Stimulated activated CD8-positive, alpha-beta memory T cell treated with anti-CD3 and anti-CD28 coated beads, Interleukin-2, amount 100 ng/mL, for 1 hour (primary cell): ENCODE results near the gene GOLGA3.
"Not testable (repeated sequence)": the region's sequence is repeated elsewhere in the genome, so short reads cannot be mapped to it uniquely, and the experiment has no call there.

ENCODE experiments used
- DNase-seq, 2 donors: peaks; one replicate each; pipeline ENCODE4 v3.0.0-alpha.2; 2020; ENCODE audit warnings: low read depth in 2 of 2

Gene GOLGA3

DNA sequence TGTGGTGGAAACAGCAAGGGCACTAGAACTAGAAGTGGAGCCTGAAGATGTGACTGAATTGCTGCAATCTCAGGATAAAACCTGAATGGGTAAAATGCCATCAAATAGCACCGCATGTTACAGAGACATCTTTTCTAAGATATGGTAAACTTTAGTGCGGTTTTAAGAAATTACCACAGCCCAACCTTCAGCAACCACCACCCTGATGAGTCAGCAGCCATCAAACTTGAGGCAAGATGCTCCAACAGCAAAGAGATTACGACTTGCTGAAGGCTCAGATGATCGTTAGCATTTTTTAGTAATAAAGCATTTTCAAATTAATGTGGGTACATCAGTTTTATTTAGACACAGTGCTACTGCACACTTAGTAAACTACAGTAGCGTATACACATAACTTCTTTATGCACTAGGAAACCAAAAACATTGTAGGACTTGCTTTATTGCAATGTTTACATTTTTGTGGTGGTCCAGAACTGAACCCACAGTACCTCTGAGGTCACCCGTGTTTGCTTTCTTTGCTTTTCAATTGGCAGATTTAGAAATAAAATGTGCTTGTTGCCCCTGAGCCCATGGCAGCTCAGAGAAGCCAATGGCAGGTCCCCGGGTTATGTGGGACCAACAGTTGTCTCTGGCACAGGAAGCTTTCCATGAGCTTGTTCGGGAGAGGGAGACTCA lies 15.9 kb downstream of the GOLGA3 start:
- no peak for DNase-seq

DNA sequence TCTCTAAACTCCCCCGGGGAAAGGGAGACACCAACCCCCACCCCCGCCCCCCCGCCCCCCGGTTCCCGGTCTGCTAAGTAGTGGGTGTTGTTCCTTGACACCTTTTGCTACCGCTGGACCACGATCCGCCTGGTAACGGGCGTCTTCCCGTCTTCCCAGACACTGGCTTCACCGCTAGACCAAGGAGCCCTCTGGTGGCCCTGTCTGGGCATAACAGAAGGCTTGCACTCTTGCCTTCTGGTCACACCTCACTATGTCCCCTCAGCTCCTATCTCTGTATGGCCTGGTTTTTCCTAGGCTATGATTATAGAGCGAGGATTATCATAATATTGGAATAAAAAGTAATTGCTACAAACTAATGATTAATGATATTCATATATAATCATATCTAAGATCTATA lies 19.3 kb downstream of the GOLGA3 start:
- not testable (repeated sequence) for DNase-seq

GRCh38 chr12:132807295-132808092 lies 21.2 kb downstream of the GOLGA3 start:
- no peak for DNase-seq

GRCh38 chr12:132806857-132807256 lies 21.8 kb downstream of the GOLGA3 start:
- no peak for DNase-seq

- no peak for DNase-seq
These were observed 24.2 kb downstream of the GOLGA3 start for GRCh38 chr12:132804426-132804861.

DNA sequence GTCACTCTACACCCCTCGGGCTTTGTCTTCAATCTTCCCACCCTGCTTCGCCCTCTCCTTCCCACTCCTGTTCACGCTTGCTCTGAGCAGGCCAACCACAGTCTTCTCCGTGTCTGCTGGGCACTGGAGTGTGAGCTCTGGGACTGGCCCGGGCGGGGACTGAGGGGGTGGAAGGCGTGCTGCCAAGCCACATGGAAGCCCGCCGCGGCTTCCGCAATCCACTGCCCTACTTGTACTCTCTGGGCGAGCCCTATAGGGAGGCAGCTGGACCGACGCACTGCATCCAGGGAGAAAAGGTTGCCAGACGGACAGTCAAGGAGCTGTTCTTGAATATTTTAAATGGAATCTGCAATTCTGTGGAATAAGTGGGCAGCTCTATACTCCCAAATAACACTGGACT lies 24.8 kb downstream of the GOLGA3 start:
- no peak for DNase-seq

- DNase-seq = no peak
These were observed 25.5 kb downstream of the GOLGA3 start for GRCh38 chr12:132803125-132803524.

DNA sequence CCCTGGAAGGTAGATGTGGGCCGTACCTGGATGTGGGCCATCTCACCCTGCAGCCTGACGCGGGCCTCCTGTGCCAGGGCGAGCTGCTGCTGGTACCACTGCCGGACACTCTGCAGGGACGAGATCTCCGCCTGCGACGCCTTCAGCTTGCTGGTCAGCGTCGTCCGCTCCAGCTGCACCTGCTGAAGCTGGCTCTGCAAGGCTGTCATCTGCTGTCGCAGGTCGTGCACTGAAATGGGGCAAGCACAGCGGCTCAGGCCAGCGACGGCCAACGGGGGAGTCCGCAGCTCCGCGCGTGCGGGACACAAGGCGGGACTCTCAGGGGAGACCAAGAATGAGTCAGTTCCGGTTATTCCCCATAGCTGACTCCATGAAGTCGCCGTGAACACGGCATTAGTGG lies 26.9 kb downstream of the GOLGA3 start:
- no peak for DNase-seq

GRCh38 chr12:132798836-132799235 lies 29.8 kb downstream of the GOLGA3 start:
- no peak for DNase-seq

- DNase-seq = no peak
These were observed 30.7 kb downstream of the GOLGA3 start for GRCh38 chr12:132797820-132798570.

GRCh38 chr12:132795847-132796246 lies 32.8 kb downstream of the GOLGA3 start:
- no peak for DNase-seq

- DNase-seq = not testable (repeated sequence)
These were observed 36.7 kb downstream of the GOLGA3 start for GRCh38 chr12:132791940-132792339.

GRCh38 chr12:132789099-132789471 lies 39.6 kb downstream of the GOLGA3 start:
- DNase-seq = no peak

- DNase-seq = no peak
These were observed 40.1 kb downstream of the GOLGA3 start for GRCh38 chr12:132788375-132789098.

- DNase-seq = no peak
These were observed 40.8 kb downstream of the GOLGA3 start for GRCh38 chr12:132787877-132788276.

DNA sequence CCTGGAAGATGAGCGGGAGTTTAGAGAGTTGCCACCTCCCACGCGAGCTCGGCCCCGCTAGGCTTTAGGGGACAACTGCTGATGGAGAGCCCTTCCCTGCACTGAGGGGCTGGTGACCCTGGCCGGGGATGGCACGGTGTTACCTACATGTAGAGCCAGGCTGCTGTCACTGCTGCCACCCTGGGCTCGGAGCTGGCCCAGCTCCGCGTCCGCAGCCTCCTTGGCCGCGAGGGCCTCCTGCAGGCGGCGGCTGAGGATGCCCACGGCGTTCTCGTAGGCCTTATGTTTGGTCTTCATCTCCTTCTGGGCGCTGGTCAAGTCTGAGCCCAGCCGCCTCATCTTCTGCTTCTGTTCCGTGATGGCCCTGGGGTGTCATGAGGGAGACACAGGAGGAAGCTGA lies 42.5 kb downstream of the GOLGA3 start:
- no peak for DNase-seq

GRCh38 chr12:132784580-132784979 lies 44.1 kb downstream of the GOLGA3 start:
- DNase-seq = no peak

- no peak for DNase-seq
These were observed 44.6 kb downstream of the GOLGA3 start for GRCh38 chr12:132783917-132784531.

DNA sequence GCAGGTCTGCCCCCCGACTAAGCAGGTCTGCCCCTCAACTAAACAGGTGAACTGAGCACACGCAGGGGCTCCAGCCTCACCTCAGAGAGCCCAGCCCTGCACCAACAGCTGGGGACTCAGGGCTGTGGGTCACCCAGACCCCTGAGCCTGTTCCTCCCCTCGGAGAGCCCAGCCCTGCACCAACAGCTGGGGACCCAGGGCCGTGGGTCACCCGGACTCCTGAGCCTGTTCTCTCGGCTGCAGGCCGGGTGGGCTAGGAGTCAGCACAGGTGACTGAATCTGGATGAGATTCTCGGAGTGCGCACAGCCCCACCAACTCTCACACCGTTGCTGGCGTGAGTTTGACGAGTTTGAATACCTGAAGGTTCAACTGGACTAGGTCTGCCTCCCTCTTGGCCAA lies 46.7 kb downstream of the GOLGA3 start:
- DNase-seq = no peak

DNA sequence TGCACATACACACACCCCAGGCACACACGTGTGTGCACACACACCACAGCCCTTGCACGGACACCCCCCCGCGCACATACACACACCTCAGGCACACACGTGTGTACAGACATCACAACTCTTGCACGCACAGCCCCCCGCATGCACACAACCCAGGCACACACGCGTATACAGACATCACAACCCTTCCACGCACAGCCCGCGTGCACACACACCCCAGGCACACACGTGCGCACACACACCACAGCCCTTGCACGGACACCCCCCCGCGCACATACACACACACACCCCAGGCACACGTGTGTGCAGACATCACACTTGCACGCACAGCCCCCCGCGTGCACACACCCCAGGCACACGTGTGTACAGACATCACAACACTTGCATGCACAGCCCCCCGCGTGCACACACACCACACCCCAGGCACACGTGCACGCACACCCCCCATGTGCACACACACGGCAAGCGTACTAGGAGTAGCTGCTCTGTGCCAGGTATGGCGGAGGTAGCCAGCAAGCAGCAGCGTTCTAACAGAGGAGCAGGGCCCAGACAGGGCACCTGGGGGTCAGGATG lies 48.8 kb downstream of the GOLGA3 start:
- no peak for DNase-seq

DNA sequence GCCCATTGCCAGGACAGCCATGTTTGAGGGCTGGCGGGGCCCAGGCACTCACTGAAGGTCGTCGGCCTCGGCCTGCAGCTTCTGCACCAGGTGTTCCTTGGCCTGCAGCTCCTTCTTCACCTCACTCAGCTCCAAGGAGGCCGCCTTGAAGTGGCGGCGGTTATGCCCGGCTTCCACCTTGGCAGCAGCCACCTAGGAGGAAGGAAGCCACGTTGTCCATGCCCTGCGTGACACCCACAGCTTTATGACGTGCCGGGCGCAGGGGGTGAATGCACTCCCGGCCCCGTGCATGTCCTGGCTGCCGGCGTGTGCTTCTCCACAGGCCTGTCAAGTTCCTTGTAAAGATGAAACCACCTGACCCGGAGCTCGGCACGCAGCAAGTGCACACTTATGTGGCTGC lies 51.1 kb downstream of the GOLGA3 start:
- no peak for DNase-seq
